Measurements from ENCODE around the gene TM7SF3.

TM7SF3 gene

GRCh38 chr12:27014859-27015729 lies 910 bp upstream of the TM7SF3 start:
- peak; percentile 22 for DNase-seq

- peak; percentile 71 for DNase-seq
Observed at GRCh38 chr12:27013611-27014084, 536 bp downstream of the TM7SF3 start.

GRCh38 chr12:27012982-27013255 lies 1.3 kb downstream of the TM7SF3 start:
- no peak for DNase-seq

GRCh38 chr12:27012239-27012981 lies 1.8 kb downstream of the TM7SF3 start:
- DNase-seq: no peak

GRCh38 chr12:27009881-27010301 lies 4.3 kb downstream of the TM7SF3 start:
- DNase-seq: peak; percentile 64

GRCh38 chr12:27008081-27008480 lies 6.1 kb downstream of the TM7SF3 start:
- DNase-seq: no peak

GRCh38 chr12:27006797-27007467 lies 7.3 kb downstream of the TM7SF3 start:
- no peak for DNase-seq

GRCh38 chr12:27005495-27005894 lies 8.7 kb downstream of the TM7SF3 start:
- no peak for DNase-seq

- no peak for DNase-seq
Observed at GRCh38 chr12:27003421-27004381, 10.5 kb downstream of the TM7SF3 start.

- DNase-seq: no peak
Observed at GRCh38 chr12:27002141-27002540, 12.0 kb downstream of the TM7SF3 start.

GRCh38 chr12:27001663-27002062 lies 12.5 kb downstream of the TM7SF3 start:
- DNase-seq: peak; percentile 52

- peak; percentile 49 for DNase-seq
Observed at GRCh38 chr12:27000961-27001360, 13.2 kb downstream of the TM7SF3 start.

GRCh38 chr12:26997003-26997402 lies 17.2 kb downstream of the TM7SF3 start:
- peak; percentile 32 for DNase-seq

- DNase-seq: no peak
Observed at GRCh38 chr12:26995706-26996105, 18.5 kb downstream of the TM7SF3 start.

GRCh38 chr12:26994109-26994508 lies 20.1 kb downstream of the TM7SF3 start:
- no peak for DNase-seq

GRCh38 chr12:26991826-26992225 lies 22.4 kb downstream of the TM7SF3 start:
- DNase-seq: no peak

- no peak for DNase-seq
Observed at GRCh38 chr12:26989873-26990272, 24.3 kb downstream of the TM7SF3 start.

GRCh38 chr12:26988703-26989102 lies 25.5 kb downstream of the TM7SF3 start:
- no peak for DNase-seq

- DNase-seq: peak; percentile 79
Observed at GRCh38 chr12:26987634-26988424, 26.4 kb downstream of the TM7SF3 start.

GRCh38 chr12:26982866-26983265 lies 31.3 kb downstream of the TM7SF3 start:
- DNase-seq: no peak

GRCh38 chr12:26979733-26980132 lies 34.5 kb downstream of the TM7SF3 start:
- DNase-seq: no peak

GRCh38 chr12:26978801-26979200 lies 35.4 kb downstream of the TM7SF3 start:
- DNase-seq: no peak
